Vagina (tissue), 2 donors: ENCODE results near the gene EPOP.

Source experiments
- CTCF ChIP-seq, 3 experiments: fragments of 450-650 bp in 2 of 3; fragments of 200-600 bp in 1 of 3; sonication (generic) in 1 of 3; IDR thresholded peaks; one replicate each; pipeline ENCODE4 v1.5.1; 2017 to 2019; ENCODE audit warnings: antibody characterized with exemption in 3 of 3, mild to moderate bottlenecking in 2 of 3, moderate library complexity in 2 of 3
- POLR2A ChIP-seq, 2 donors: fragments of 450-650 bp; IDR thresholded peaks; one replicate each; pipeline ENCODE4 v1.6.1; 2017; ENCODE audit warnings: antibody characterized with exemption in 2 of 2, mild to moderate bottlenecking in 2 of 2, moderate library complexity in 2 of 2
- POLR2AphosphoS5 ChIP-seq, 2 donors: sonication (generic); formaldehyde crosslinking; IDR thresholded peaks; one replicate each; pipeline ENCODE4 v1.9.0; 2017; ENCODE audit warnings: antibody characterized with exemption in 2 of 2, mild to moderate bottlenecking in 2 of 2, low read depth in 1 of 2; ENCODE audit not compliant: insufficient read depth in 1 of 2

GRCh38 chr17:38717139-38717745 is 42.5 kb upstream of the EPOP start:
- TF ChIP-seq CTCF (IDR thresholded peaks at IDR 0.05) (no peak), POLR2A (IDR thresholded peaks at IDR 0.05) (no peak), POLR2AphosphoS5 (IDR thresholded peaks at IDR 0.05; ENCODE audit: insufficient read depth in 1 of 2, low read depth in 1 of 2) (no peak)
